Spleen (tissue), 7 donors: ENCODE results near the gene CACNB2.

Experiments
- CTCF ChIP-seq, 11 experiments: fragments of 200-600 bp in 7 of 11; fragments of 450-650 bp in 4 of 11; sonication (generic) in 4 of 11; IDR thresholded peaks in 8 of 11; conservative IDR thresholded peaks in 3 of 11; 1 replicate in 7 of 11; 2 replicates in 4 of 11; pipeline versions ENCODE4 v1.4.0 to v1.8.0; 2016 to 2021; ENCODE audit warnings: antibody characterized with exemption in 11 of 11, inconsistent platforms in 4 of 11, mild to moderate bottlenecking in 1 of 11
- POLR2AphosphoS5 ChIP-seq, 3 donors: sonication (generic); formaldehyde crosslinking; IDR thresholded peaks; one replicate each; pipeline ENCODE4 v1.5.1; 2017; ENCODE audit warnings: antibody characterized with exemption in 3 of 3
- donor health status: DM: no; HTN: no; CAD: no; lungs with moderate emphysema.
- donor health status: DM: no; HTN: no; CAD: no.
- donor health status: DM: no; HTN: no; CAD: no.

GRCh38 chr10:18145652-18146051 is 5.4 kb downstream of the CACNB2 start:
- TF ChIP-seq POLR2AphosphoS5 (IDR thresholded peaks at IDR 0.05) (no peak), CTCF (IDR thresholded peaks at IDR 0.05 in 8 of 11, conservative IDR thresholded peaks at IDR 0.05 in 3 of 11) (no peak)
